ENCODE measurements around the gene SOX11.

The SOX11 gene

GRCh38 chr2:5690718-5691220, 1.4 kb upstream of the SOX11 start:
- peaks cover 0 to 26% (median 15%) of the 10 kb centered on the region in 4 experiments for H3K4me1 ChIP-seq (ENCODE audit: control extremely low read depth in 1 of 4, control insufficient read depth in 4 of 4, insufficient read depth in 4 of 4, low read length in 3 of 4)
- WGBS (ENCODE audit: insufficient coverage): 3% methylated on average over 22 of the region's 25 CpGs
- H3K27me3 ChIP-seq (replicated peaks in 2 of 5; ENCODE audit: control insufficient read depth in 4 of 5, insufficient read depth in 5 of 5, low read length in 4 of 5): peaks cover 16 to 96% (median 38%) of the 10 kb centered on the region in 5 experiments
- DNase-seq: peak in 1 of 3 donors; percentile 10
- CTCF ChIA-PET: no interaction called here
- H3K36me3 ChIP-seq (ENCODE audit: control insufficient read depth in 4 of 4, insufficient read depth in 4 of 4, low read length in 3 of 4): no peaks in the 10 kb centered on the region
- no peak overlapping the region for H3K27ac ChIP-seq (ENCODE audit: insufficient read depth in 1 of 2, low read depth in 1 of 2, low read length in 2 of 2, poor library complexity in 1 of 2, severe bottlenecking in 2 of 2)
- peaks cover 0 to 2% (median 0%) of the 10 kb centered on the region in 5 experiments for H3K9me3 ChIP-seq (ENCODE audit: control extremely low read depth in 1 of 5, control insufficient read depth in 4 of 5, insufficient read depth in 2 of 5, low read depth in 1 of 5, low read length in 4 of 5)
- POLR2A ChIA-PET: no interaction called here
- peak overlapping the region in 2 of 7 experiments; percentile 23 for H3K4me3 ChIP-seq (ENCODE audit: control insufficient read depth in 1 of 7, extremely low read depth in 1 of 7, insufficient read depth in 4 of 7, low read depth in 2 of 7, low read length in 6 of 7)

GRCh38 chr2:5691221-5691984, 781 bp upstream of the SOX11 start:
- Histone ChIP-seq H3K4me1 (ENCODE audit: control extremely low read depth in 1 of 4, control insufficient read depth in 4 of 4, insufficient read depth in 4 of 4, low read length in 3 of 4) (peaks cover 0 to 33% (median 20%) of the 10 kb centered on the region in 4 experiments), H3K36me3 (ENCODE audit: control insufficient read depth in 4 of 4, insufficient read depth in 4 of 4, low read length in 3 of 4) (no peaks in the 10 kb centered on the region), H3K27ac (ENCODE audit: insufficient read depth in 1 of 2, low read depth in 1 of 2, low read length in 2 of 2, poor library complexity in 1 of 2, severe bottlenecking in 2 of 2) (no peak overlapping the region), H3K27me3 (replicated peaks in 2 of 5; ENCODE audit: control insufficient read depth in 4 of 5, insufficient read depth in 5 of 5, low read length in 4 of 5) (peaks cover 15 to 98% (median 38%) of the 10 kb centered on the region in 5 experiments), H3K9me3 (ENCODE audit: control extremely low read depth in 1 of 5, control insufficient read depth in 4 of 5, insufficient read depth in 2 of 5, low read depth in 1 of 5, low read length in 4 of 5) (peaks cover 0 to 2% (median 0%) of the 10 kb centered on the region in 5 experiments), H3K4me3 (ENCODE audit: control insufficient read depth in 1 of 7, extremely low read depth in 1 of 7, insufficient read depth in 4 of 7, low read depth in 2 of 7, low read length in 6 of 7) (peak overlapping the region in 5 of 7 experiments; percentile 10 to 36 (median 24))
- no peak for DNase-seq
- POLR2A ChIA-PET: no interaction called here
- WGBS (ENCODE audit: insufficient coverage): 1% methylated on average over 65 of the region's 83 CpGs
- CTCF ChIA-PET: no interaction called here

GRCh38 chr2:5692561-5693286, 540 bp downstream of the SOX11 start:
- Histone ChIP-seq H3K4me1 (ENCODE audit: control extremely low read depth in 1 of 4, control insufficient read depth in 4 of 4, insufficient read depth in 4 of 4, low read length in 3 of 4) (peaks cover 0 to 41% (median 27%) of the 10 kb centered on the region in 4 experiments), H3K4me3 (ENCODE audit: control insufficient read depth in 1 of 7, extremely low read depth in 1 of 7, insufficient read depth in 4 of 7, low read depth in 2 of 7, low read length in 6 of 7) (peak overlapping the region in 1 of 7 experiments; percentile 33), H3K9me3 (ENCODE audit: control extremely low read depth in 1 of 5, control insufficient read depth in 4 of 5, insufficient read depth in 2 of 5, low read depth in 1 of 5, low read length in 4 of 5) (peaks cover 0 to 2% (median 0%) of the 10 kb centered on the region in 5 experiments), H3K36me3 (ENCODE audit: control insufficient read depth in 4 of 4, insufficient read depth in 4 of 4, low read length in 3 of 4) (no peaks in the 10 kb centered on the region), H3K27me3 (replicated peaks in 2 of 5; ENCODE audit: control insufficient read depth in 4 of 5, insufficient read depth in 5 of 5, low read length in 4 of 5) (peaks cover 12 to 97% (median 36%) of the 10 kb centered on the region in 5 experiments), H3K27ac (ENCODE audit: insufficient read depth in 1 of 2, low read depth in 1 of 2, low read length in 2 of 2, poor library complexity in 1 of 2, severe bottlenecking in 2 of 2) (no peak overlapping the region)
- DNase-seq: no peak
- ChIA-PET POLR2A (no interaction called here), CTCF (no interaction called here)
- 3% methylated on average over 65 of the region's 69 CpGs for WGBS (ENCODE audit: insufficient coverage)

- CTCF ChIA-PET: no interaction called here
- Histone ChIP-seq H3K36me3 (ENCODE audit: control insufficient read depth in 4 of 4, insufficient read depth in 4 of 4, low read length in 3 of 4) (no peaks in the 10 kb centered on the region), H3K4me3 (ENCODE audit: control insufficient read depth in 1 of 7, extremely low read depth in 1 of 7, insufficient read depth in 4 of 7, low read depth in 2 of 7, low read length in 6 of 7) (peak overlapping the region in 3 of 7 experiments; percentile 19 to 28 (median 25)), H3K9me3 (ENCODE audit: control extremely low read depth in 1 of 5, control insufficient read depth in 4 of 5, insufficient read depth in 2 of 5, low read depth in 1 of 5, low read length in 4 of 5) (peaks cover 0 to 2% (median 0%) of the 10 kb centered on the region in 5 experiments), H3K27me3 (replicated peaks in 2 of 5; ENCODE audit: control insufficient read depth in 4 of 5, insufficient read depth in 5 of 5, low read length in 4 of 5) (peaks cover 12 to 97% (median 41%) of the 10 kb centered on the region in 5 experiments), H3K4me1 (ENCODE audit: control extremely low read depth in 1 of 4, control insufficient read depth in 4 of 4, insufficient read depth in 4 of 4, low read length in 3 of 4) (peaks cover 0 to 41% (median 27%) of the 10 kb centered on the region in 4 experiments), H3K27ac (ENCODE audit: insufficient read depth in 1 of 2, low read depth in 1 of 2, low read length in 2 of 2, poor library complexity in 1 of 2, severe bottlenecking in 2 of 2) (no peak overlapping the region)
- peak in 2 of 3 donors; percentile 33 to 44 for DNase-seq
- POLR2A ChIA-PET: interaction anchor here (0.6 kb wide), 1 partner anchor 1193 kb away, joined by 3 read pairs; no protein-coding TSS in a partner anchor
- 2% methylated on average over 94 of the region's 102 CpGs for WGBS (ENCODE audit: insufficient coverage)
Observed at GRCh38 chr2:5693287-5694201, 1.4 kb downstream of the SOX11 start.

- ChIA-PET CTCF (no interaction called here), POLR2A (no interaction called here)
- peaks cover 12 to 97% (median 41%) of the 10 kb centered on the region in 5 experiments for H3K27me3 ChIP-seq (replicated peaks in 2 of 5; ENCODE audit: control insufficient read depth in 4 of 5, insufficient read depth in 5 of 5, low read length in 4 of 5)
- no peak overlapping the region for H3K4me3 ChIP-seq (ENCODE audit: control insufficient read depth in 1 of 7, extremely low read depth in 1 of 7, insufficient read depth in 4 of 7, low read depth in 2 of 7, low read length in 6 of 7)
- no peak for DNase-seq
- peaks cover 0 to 41% (median 27%) of the 10 kb centered on the region in 4 experiments for H3K4me1 ChIP-seq (ENCODE audit: control extremely low read depth in 1 of 4, control insufficient read depth in 4 of 4, insufficient read depth in 4 of 4, low read length in 3 of 4)
- H3K9me3 ChIP-seq (ENCODE audit: control extremely low read depth in 1 of 5, control insufficient read depth in 4 of 5, insufficient read depth in 2 of 5, low read depth in 1 of 5, low read length in 4 of 5): peaks cover 0 to 2% (median 0%) of the 10 kb centered on the region in 5 experiments
- no peaks in the 10 kb centered on the region for H3K36me3 ChIP-seq (ENCODE audit: control insufficient read depth in 4 of 4, insufficient read depth in 4 of 4, low read length in 3 of 4)
- no peak overlapping the region for H3K27ac ChIP-seq (ENCODE audit: insufficient read depth in 1 of 2, low read depth in 1 of 2, low read length in 2 of 2, poor library complexity in 1 of 2, severe bottlenecking in 2 of 2)
- 4% methylated on average over 5 of the region's 9 CpGs for WGBS (ENCODE audit: insufficient coverage)
Observed at GRCh38 chr2:5694306-5694705, 2.1 kb downstream of the SOX11 start.

- peak in 2 of 3 donors; percentile 37 to 47 for DNase-seq
- under 1% methylated on average over 34 of the region's 49 CpGs for WGBS (ENCODE audit: insufficient coverage)
- H3K4me1 ChIP-seq (ENCODE audit: control extremely low read depth in 1 of 4, control insufficient read depth in 4 of 4, insufficient read depth in 4 of 4, low read length in 3 of 4): peaks cover 0 to 41% (median 27%) of the 10 kb centered on the region in 4 experiments
- ChIA-PET POLR2A (interaction anchor here (0.6 kb wide), 1 partner anchor 1069 kb away, joined by 3 read pairs; no protein-coding TSS in a partner anchor), CTCF (interaction anchor here (0.6 kb wide), 1 partner anchor 23 kb away, joined by 3 read pairs; no protein-coding TSS in a partner anchor)
- H3K36me3 ChIP-seq (ENCODE audit: control insufficient read depth in 4 of 4, insufficient read depth in 4 of 4, low read length in 3 of 4): no peaks in the 10 kb centered on the region
- peaks cover 12 to 98% (median 32%) of the 10 kb centered on the region in 5 experiments for H3K27me3 ChIP-seq (replicated peaks in 2 of 5; ENCODE audit: control insufficient read depth in 4 of 5, insufficient read depth in 5 of 5, low read length in 4 of 5)
- no peak overlapping the region for H3K27ac ChIP-seq (ENCODE audit: insufficient read depth in 1 of 2, low read depth in 1 of 2, low read length in 2 of 2, poor library complexity in 1 of 2, severe bottlenecking in 2 of 2)
- peak overlapping the region in 4 of 7 experiments; percentile 28 to 58 (median 50) for H3K4me3 ChIP-seq (ENCODE audit: control insufficient read depth in 1 of 7, extremely low read depth in 1 of 7, insufficient read depth in 4 of 7, low read depth in 2 of 7, low read length in 6 of 7)
- no peaks in the 10 kb centered on the region for H3K9me3 ChIP-seq (ENCODE audit: control extremely low read depth in 1 of 5, control insufficient read depth in 4 of 5, insufficient read depth in 2 of 5, low read depth in 1 of 5, low read length in 4 of 5)
Observed at GRCh38 chr2:5695654-5696403, 3.6 kb downstream of the SOX11 start.

Measured in common myeloid progenitor, CD34-positive (primary cell).